ENCODE results near the gene GRHL3. TPM values are rescaled to one million over a fixed set of nuclear protein-coding genes. Genes with fewer than 3 reads are reported as not detected.

The GRHL3 gene
- total RNA-seq, 3 donors from 2014 or later = 0.65 TPM; not detected in 2

DNA sequence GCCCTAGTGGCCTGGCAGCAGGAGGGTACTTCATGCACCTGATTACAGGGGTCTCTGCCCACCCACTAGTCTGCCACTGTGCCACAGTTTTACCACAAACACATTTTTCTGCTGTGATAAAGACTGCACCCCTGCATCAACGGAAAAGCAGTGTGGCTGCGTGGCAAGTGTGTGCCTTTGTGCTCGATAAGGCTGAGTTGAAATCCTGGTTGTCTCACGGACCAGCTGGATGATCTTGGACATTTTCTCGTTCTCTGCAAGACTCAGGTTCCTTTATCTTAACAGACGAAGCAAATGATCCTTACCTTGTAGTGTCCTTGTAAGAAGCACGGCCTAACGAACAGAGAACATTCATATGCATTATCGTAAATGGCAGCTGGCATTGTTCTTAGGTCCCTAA is 10.2 kb downstream of the GRHL3 start:
- Histone ChIP-seq H3K4me3 (no peak overlapping the region), H3K4me1 (ENCODE audit: low read depth) (no peaks in the 10 kb centered on the region), H3K9me3 (no peaks in the 10 kb centered on the region), H3K36me3 (ENCODE audit: low read depth) (no peaks in the 10 kb centered on the region)
- DNase-seq (no peak), ATAC-seq (no peak)
- intact Hi-C loops (cut with DNase I, micrococcal nuclease) = no loop called here
- TF ChIP-seq, protein P1, sequence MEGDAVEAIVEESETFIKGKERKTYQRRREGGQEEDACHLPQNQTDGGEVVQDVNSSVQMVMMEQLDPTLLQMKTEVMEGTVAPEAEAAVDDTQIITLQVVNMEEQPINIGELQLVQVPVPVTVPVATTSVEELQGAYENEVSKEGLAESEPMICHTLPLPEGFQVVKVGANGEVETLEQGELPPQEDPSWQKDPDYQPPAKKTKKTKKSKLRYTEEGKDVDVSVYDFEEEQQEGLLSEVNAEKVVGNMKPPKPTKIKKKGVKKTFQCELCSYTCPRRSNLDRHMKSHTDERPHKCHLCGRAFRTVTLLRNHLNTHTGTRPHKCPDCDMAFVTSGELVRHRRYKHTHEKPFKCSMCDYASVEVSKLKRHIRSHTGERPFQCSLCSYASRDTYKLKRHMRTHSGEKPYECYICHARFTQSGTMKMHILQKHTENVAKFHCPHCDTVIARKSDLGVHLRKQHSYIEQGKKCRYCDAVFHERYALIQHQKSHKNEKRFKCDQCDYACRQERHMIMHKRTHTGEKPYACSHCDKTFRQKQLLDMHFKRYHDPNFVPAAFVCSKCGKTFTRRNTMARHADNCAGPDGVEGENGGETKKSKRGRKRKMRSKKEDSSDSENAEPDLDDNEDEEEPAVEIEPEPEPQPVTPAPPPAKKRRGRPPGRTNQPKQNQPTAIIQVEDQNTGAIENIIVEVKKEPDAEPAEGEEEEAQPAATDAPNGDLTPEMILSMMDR (IDR thresholded peaks at IDR 0.05) = no peak

DNA sequence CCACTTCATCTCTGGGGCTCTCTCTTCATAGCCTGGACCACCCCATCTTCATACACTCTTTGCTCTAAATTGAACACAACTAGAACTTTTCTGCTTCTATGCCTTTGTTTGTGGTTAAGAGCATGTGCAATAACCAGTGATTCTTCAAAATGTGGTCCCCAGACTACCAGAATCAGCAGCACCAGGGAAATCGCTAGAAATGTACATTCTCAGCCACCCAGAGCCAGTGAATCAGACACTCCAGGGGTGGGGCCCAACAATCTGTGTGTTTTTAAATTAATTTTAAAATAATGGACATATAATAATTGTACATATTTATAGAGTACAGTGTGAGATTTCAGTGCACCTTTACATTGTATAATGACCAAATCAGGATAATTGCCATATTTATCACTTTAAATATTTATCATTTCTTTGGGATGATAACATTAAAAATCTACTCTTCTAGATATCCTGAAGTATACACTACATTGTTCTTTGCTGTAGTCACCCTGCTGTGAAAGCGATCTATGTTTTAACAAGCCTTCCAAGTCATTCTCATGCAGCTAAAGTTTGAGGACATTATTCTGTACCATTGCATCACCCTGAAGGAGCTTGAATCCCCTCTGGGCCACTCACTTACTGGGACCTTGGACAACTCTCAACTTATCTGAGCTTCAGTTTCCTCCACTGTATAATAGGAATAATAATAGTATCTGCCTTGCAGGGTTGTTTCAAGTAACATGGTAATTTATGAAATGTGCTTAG is 10.8 kb downstream of the GRHL3 start:
- Histone ChIP-seq H3K9me3 (no peaks in the 10 kb centered on the region), H3K36me3 (ENCODE audit: low read depth) (no peaks in the 10 kb centered on the region), H3K4me1 (ENCODE audit: low read depth) (no peaks in the 10 kb centered on the region), H3K4me3 (no peak overlapping the region)
- intact Hi-C loops (cut with DNase I, micrococcal nuclease) = no loop called here
- ATAC-seq (no peak), DNase-seq (no peak)
- TF ChIP-seq, protein P1 (IDR thresholded peaks at IDR 0.05) = no peak

DNA sequence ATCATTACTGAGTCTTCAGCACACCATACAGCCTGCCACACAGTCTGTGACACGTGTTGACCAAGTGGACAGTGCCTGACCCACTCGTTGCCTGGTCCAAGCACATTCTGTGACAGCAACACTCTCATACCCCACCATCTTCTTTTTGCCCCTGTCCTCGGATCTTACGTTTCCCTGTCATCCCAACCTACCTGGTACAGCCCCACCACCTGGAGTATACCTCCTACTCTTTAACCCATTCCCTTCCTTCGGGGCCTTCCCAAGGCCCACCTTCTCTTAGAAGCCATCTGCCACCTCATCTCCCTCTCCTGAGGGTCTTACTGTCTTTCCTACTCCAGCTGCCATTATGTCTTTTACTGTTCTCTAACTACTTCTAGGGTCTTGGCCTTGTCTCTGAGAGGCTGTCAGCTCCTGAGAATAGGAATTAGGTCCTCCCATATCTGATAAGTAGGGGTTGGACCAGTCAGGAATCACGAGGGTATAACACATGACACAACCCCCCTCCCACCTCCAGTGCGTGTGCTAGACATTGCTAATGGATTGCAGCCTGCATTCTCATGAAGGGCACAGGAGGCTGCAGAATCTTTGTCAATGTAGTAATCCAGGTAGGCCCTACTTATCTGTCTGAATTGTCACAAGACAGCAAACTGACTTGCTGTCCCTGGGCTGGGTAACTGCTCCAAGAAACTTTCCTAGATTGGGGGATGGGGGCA is 13.0 kb downstream of the GRHL3 start:
- Histone ChIP-seq H3K36me3 (ENCODE audit: low read depth) (no peaks in the 10 kb centered on the region), H3K4me1 (ENCODE audit: low read depth) (no peaks in the 10 kb centered on the region), H3K4me3 (no peak overlapping the region), H3K9me3 (no peaks in the 10 kb centered on the region)
- DNase-seq = no peak
- TF ChIP-seq, protein P1 (IDR thresholded peaks at IDR 0.05) = no peak
- ATAC-seq = no peak
- intact Hi-C loops (cut with DNase I, micrococcal nuclease) = no loop called here

DNA sequence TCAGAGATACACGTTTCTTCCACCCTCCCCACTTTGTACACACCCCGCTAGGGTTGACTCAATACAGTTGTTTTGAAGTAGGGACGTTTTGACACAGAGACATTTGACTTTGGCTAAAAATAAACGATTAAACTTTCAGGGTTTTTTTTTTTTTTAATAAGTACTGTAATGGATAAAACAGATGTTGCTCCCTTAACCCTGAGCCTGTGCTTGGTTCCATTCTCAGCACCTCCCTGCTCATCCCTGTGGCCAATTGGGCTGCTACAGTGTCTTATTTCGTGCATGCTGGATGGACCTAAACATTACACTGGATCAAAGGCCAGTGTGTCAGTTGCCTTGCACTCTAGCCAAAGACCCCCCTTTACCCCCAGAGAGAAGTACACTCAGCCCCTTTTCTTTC is 16.9 kb downstream of the GRHL3 start:
- ATAC-seq (no peak), DNase-seq (no peak)
- H3K4me3 ChIP-seq = no peak overlapping the region
- H3K9me3 ChIP-seq = no peaks in the 10 kb centered on the region
- no peaks in the 10 kb centered on the region for H3K4me1 ChIP-seq (ENCODE audit: low read depth)
- TF ChIP-seq, protein P1 (IDR thresholded peaks at IDR 0.05) = no peak
- H3K36me3 ChIP-seq (ENCODE audit: low read depth) = no peaks in the 10 kb centered on the region
- intact Hi-C loops (cut with DNase I, micrococcal nuclease) = no loop called here

DNA sequence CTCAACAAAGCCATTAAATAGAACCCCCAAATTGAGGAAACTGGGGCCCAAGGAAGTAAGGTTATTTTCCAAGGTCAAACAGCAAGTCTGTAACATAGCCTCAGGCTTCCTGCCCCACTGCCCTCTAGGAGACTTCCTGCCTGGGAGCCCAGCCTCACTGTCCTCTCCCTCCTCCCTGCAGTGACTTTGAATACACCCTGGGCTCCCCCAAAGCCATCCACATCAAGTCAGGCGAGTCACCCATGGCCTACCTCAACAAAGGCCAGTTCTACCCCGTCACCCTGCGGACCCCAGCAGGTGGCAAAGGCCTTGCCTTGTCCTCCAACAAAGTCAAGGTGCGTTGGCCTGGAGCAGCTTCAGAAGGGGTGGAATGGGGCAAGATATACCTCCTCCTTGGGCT is 18.3 kb downstream of the GRHL3 start:
- no peak for DNase-seq
- H3K4me1 ChIP-seq (ENCODE audit: low read depth) = no peaks in the 10 kb centered on the region
- no peak overlapping the region for H3K4me3 ChIP-seq
- intact Hi-C loops (cut with DNase I, micrococcal nuclease) = no loop called here
- no peaks in the 10 kb centered on the region for H3K9me3 ChIP-seq
- TF ChIP-seq, protein P1 (IDR thresholded peaks at IDR 0.05) = no peak
- ATAC-seq = no peak
- no peaks in the 10 kb centered on the region for H3K36me3 ChIP-seq (ENCODE audit: low read depth)

Measured in mucosa of descending colon (tissue), 3 donors.